Thymus (tissue), 11 donors: Measurements from ENCODE around the gene ARHGAP40. TPM values are rescaled to one million over a fixed set of nuclear protein-coding genes. Genes with fewer than 3 reads are reported as not detected.

Source experiments
- DNase-seq, 9 donors: peaks; one replicate each; pipeline ENCODE4 v3.0.0-alpha.2; 2013; ENCODE audit warnings: low spot score in 9 of 9, low read depth in 6 of 9, missing footprints in 1 of 9
- H3K27ac ChIP-seq, 2 donors: one replicate each; pipeline ENCODE4 v1.5.1; 2013; ENCODE audit warnings: control low read depth in 1 of 2, low read depth in 1 of 2, low read length in 1 of 2, mild to moderate bottlenecking in 1 of 2, moderate library complexity in 1 of 2
- H3K27me3 ChIP-seq, 2 donors: one replicate each; pipeline ENCODE4 v1.5.1; 2013; ENCODE audit warnings: low read length in 1 of 2; ENCODE audit not compliant: control insufficient read depth in 2 of 2, insufficient read depth in 1 of 2
- H3K36me3 ChIP-seq, 2 donors: one replicate each; pipeline ENCODE4 v1.5.1; 2013; ENCODE audit warnings: low read length in 1 of 2, mild to moderate bottlenecking in 1 of 2, moderate library complexity in 1 of 2; ENCODE audit not compliant: control insufficient read depth in 2 of 2, insufficient read depth in 2 of 2
- H3K4me1 ChIP-seq, 2 donors: one replicate each; pipeline ENCODE4 v1.5.1; 2013; ENCODE audit warnings: low read length in 2 of 2; ENCODE audit not compliant: control insufficient read depth in 2 of 2, insufficient read depth in 2 of 2
- H3K4me3 ChIP-seq, 2 donors: one replicate each; pipeline ENCODE4 v1.5.1; 2013; ENCODE audit warnings: low read length in 2 of 2, control low read depth in 1 of 2, mild to moderate bottlenecking in 1 of 2
- H3K9me3 ChIP-seq, 2 donors: one replicate each; pipeline ENCODE4 v1.5.1; 2013; ENCODE audit warnings: low read length in 1 of 2, mild to moderate bottlenecking in 1 of 2; ENCODE audit not compliant: control insufficient read depth in 2 of 2, insufficient read depth in 1 of 2
- WGBS: extraction: QIAGEN DNeasy Blood & Tissue Kit; methylation state at CpG from one replicate; pipeline ENCODE4 v1.1.7; 2013; 5-methylcytosine and 5-hydroxymethylcytosine counted together
- polyA plus RNA-seq: library from polyadenylated mRNA; stranded (reverse); fragments of 200-250 nt; gene quantifications from one replicate; pipeline ENCODE4 v1.2.3, GENCODE V29; 2013
- total RNA-seq: library from RNA; stranded (reverse); fragments of 120-200 nt; gene quantifications from one replicate; pipeline ENCODE4 v1.2.4, GENCODE V29; 2013
- donor health status: healthy.

ARHGAP40 gene
- total and polyA plus RNA-seq, 2 donors: 1.8 TPM; not detected in 1

DNA sequence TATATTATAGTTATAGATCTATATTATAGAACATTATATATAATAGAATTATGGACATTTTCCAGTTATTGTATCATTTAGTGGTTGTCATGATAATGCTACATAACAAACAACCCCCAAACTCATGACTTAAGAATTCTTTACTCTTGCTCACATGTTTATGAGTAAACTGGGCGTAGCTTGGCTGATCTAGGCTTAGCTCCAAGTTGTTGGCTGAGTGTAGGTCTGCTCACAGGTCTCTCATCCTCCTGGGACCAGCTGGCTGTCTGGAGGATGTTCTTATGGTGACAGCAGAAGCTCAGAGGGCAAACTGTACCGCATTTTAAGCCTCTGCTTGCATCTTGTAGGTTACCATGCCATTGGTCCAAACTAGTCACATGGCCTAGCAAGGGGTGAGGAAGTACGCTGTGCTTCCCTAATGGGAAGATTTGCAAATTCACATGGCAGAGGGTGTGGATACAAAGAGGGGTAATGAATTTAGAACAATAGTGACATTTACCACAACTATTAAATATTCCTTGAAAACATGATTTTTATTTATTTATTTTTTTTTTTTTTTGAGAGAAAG is 34.2 kb downstream of the ARHGAP40 start:
- Histone ChIP-seq H3K36me3 (no peaks in the 10 kb centered on the region), H3K27ac (no peak overlapping the region), H3K4me1 (no peaks in the 10 kb centered on the region), H3K4me3 (no peak overlapping the region), H3K27me3 (peaks cover 0 to 8% of the 10 kb centered on the region in 2 donors), H3K9me3 (no peaks in the 10 kb centered on the region)
- peak in 1 of 9 donors; percentile 4 for DNase-seq
- 67% methylated on average over 3 of the region's 3 CpGs for WGBS

DNA sequence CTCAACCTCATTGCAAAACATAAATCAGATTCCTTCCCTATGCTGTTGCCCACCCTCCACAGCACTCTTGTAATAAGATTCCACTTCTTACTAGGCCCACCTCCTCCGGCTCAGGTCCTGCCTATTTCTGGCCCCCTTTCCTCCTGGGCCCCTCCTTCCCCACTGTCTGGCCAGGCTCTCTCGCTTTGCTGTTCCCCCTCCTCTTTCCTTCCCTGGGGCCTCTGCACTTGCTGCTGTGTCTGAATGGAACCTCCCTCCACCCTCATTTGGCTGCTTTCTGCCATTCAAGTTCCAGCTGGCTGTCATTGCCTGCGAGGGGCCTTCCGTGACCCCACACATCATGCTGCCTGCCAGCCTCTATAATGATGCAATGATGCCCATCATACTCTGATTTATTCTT is 38.9 kb downstream of the ARHGAP40 start:
- H3K27ac ChIP-seq: no peak overlapping the region
- no peaks in the 10 kb centered on the region for H3K9me3 ChIP-seq
- no peak for DNase-seq
- H3K36me3 ChIP-seq: no peaks in the 10 kb centered on the region
- no peaks in the 10 kb centered on the region for H3K4me1 ChIP-seq
- peaks cover 2 to 26% of the 10 kb centered on the region in 2 donors for H3K27me3 ChIP-seq
- 71% methylated on average over 4 of the region's 4 CpGs for WGBS
- H3K4me3 ChIP-seq: no peak overlapping the region

DNA sequence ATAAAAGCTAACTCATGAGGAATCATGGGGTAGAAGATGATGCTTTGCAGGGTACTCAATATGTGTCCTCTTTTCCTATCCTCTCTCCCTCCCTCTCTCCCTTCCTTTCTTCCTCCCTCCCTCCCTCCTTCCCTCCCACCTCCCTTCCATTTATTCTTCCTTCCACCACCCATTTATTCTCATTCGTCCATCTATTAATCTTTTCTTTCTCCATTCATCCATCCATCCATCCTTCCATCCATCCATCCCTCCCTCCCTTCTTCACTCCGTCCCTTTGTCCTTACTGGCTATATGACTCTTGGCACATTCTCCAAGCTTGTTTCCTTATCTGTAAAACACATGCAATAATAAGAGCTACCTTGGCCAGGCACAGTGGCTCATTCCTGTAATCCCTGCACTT is 40.9 kb downstream of the ARHGAP40 start:
- Histone ChIP-seq H3K36me3 (no peaks in the 10 kb centered on the region), H3K4me3 (no peak overlapping the region), H3K9me3 (no peaks in the 10 kb centered on the region), H3K4me1 (peaks cover 0 to 6% of the 10 kb centered on the region in 2 donors), H3K27me3 (peaks cover 6 to 42% of the 10 kb centered on the region in 2 donors), H3K27ac (no peak overlapping the region)
- 90% methylated on average over 2 of the region's 2 CpGs for WGBS
- DNase-seq: no peak

DNA sequence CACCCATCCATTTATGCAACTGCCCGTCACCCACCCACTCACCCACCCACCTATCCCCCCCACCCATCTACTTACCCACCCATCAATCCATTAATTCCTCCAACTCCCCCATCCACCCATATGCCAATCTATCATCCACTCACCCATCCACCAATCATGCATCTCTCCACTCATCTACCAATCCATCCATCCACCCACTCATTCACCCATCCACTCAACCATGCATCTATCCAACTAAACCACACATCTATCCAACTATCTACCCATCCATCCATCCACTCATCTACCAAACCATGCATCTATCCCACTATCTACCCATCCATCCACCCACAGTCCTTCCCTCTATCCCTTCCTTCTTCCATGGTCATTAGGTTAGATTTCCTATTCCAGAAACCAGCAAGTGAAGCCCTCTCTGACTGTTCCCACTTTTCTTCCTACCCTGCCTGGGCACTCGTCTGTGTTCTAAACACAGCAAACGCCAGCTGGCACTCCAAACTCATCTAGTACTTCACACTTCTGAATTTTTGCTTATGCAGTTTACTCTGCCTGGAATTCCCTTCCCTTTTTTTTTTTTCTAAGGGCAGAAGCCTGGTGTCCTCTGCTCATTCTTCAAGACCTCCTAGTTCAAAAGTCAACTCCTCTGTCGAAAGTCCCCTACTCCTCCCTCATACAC is 43.1 kb downstream of the ARHGAP40 start:
- Histone ChIP-seq H3K27ac (no peak overlapping the region), H3K4me3 (no peak overlapping the region), H3K36me3 (no peaks in the 10 kb centered on the region), H3K9me3 (no peaks in the 10 kb centered on the region), H3K27me3 (peaks cover 6 to 55% of the 10 kb centered on the region in 2 donors), H3K4me1 (peaks cover 0 to 6% of the 10 kb centered on the region in 2 donors)
- WGBS: 74% methylated on average over 4 of the region's 4 CpGs
- DNase-seq: no peak

DNA sequence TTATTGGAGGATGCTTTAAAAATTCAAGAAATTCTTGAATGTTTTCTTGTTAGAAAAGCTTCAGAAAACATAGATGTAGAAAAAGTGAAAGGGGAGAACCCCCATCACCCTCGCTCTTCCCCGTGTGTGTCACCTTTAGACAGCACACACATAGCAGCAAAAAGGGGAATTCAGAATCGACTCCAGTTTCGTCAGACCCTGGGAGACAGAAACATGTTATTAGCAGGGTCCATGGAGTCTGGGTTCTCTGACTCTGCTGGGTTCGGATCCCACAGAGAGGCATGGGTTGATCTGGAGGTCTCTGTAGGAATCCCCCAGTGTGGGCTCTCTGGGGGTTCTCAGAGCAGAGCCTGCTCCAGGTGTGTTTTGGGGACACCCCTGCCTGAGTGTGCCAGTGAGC is 43.7 kb downstream of the ARHGAP40 start:
- no peak for DNase-seq
- Histone ChIP-seq H3K27ac (no peak overlapping the region), H3K9me3 (no peaks in the 10 kb centered on the region), H3K4me3 (no peak overlapping the region), H3K4me1 (peaks cover 0 to 6% of the 10 kb centered on the region in 2 donors), H3K36me3 (no peaks in the 10 kb centered on the region), H3K27me3 (peaks cover 6 to 53% of the 10 kb centered on the region in 2 donors)
- 51% methylated on average over 5 of the region's 5 CpGs for WGBS

DNA sequence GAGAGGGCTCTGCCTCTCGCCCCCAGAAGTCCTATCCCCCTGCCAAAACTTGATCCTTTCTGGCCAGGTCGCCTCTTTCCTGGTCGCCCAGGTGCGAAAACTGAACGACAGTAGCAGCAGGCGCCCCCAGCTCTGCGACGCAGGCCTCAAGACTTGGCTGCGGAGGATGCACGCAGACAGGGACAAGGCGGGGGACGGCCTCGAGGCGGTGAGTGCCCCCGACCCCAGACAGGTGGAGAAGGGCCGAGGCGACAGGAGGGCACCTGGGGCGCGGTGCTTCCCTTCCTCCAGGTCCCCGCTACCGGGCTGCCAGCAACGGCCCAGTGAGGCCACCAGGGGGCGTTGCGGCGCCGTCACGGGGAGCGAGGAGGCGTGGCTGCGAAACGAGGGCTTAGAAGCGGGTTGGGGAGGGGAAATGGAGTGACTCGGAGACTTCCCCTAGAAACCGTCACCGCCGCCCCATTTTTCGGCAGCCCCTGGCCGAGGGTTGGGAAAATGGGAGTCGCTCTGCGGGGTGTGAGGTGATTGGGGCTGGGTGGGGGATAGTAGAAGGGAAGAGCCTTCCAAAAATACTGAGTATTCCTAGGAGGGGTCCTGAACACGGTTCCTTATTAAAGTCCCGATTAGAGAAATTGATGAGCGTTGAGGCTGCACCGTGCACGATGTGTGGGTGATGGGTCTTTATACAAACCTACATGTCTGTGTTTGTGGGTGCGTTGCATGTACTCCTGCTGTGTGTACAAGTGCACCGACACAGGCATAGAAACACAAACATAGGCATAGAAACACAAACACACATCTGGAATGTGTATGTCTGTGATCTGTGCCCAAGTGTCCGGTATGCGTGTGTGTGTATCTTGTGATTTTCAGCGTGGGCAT is 44.6 kb downstream of the ARHGAP40 start:
- Histone ChIP-seq H3K4me3 (peak overlapping the region in 1 of 2 donors; percentile 8), H3K36me3 (no peaks in the 10 kb centered on the region), H3K9me3 (no peaks in the 10 kb centered on the region), H3K27me3 (peaks cover 6 to 51% of the 10 kb centered on the region in 2 donors), H3K27ac (no peak overlapping the region), H3K4me1 (peaks cover 0 to 6% of the 10 kb centered on the region in 2 donors)
- peak; percentile 33 to 88 (median 74) for DNase-seq
- 8% methylated on average over 50 of the region's 50 CpGs for WGBS

DNA sequence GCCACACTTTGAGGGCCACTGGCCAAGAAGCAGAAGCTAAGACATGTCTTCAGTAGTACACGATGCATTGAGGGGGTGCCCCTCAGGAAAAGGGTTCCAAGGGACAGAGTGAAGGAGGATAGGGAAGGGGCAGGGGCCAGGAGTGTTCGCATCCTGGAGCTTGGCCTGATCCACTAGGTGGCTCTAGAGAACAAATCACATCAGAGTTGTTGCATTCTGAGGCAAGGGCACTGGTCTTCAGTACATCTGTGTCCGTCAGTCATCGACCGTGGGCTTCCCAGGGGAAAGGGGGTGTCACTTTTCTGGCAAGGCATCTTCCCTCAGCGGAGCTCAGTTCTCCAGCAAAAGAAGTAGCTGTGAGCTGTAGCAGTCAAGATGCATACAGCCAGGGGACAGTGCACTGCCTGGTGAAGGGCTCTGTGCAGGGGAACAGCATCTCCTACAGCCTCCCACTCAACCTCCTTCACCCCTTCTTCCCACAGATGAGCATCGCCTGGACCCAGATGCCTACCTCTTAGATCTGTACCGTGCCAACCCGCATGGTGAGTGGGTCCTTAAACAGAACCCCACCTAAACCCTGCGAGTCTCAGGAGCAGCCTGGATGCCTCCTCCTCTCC is 47.8 kb downstream of the ARHGAP40 start:
- H3K9me3 ChIP-seq: no peaks in the 10 kb centered on the region
- 39% methylated on average over 10 of the region's 10 CpGs for WGBS
- H3K27ac ChIP-seq: no peak overlapping the region
- H3K27me3 ChIP-seq: peaks cover 6 to 40% of the 10 kb centered on the region in 2 donors
- H3K4me3 ChIP-seq: no peak overlapping the region
- no peaks in the 10 kb centered on the region for H3K36me3 ChIP-seq
- H3K4me1 ChIP-seq: peaks cover 0 to 6% of the 10 kb centered on the region in 2 donors
- DNase-seq: peak in 2 of 9 donors; percentile 9

DNA sequence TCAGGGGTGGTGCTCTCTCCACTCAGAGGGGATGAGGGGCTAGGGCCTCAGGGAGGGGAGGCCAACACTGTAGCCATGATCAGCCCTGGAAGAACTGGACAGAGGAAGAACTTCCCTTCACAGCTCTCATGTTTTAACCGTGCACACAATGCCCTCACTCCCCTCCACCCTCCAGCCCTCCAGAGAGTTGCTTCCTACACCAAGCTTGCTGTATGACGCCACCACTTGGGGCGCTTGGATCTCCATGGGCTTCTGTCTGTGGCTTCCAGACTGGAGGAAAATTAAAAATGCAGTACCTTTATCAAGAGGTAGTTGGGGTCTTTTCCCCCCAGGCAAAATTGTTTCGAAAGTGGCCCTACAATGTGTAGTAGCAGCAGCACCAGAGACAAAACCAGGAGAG is 48.4 kb downstream of the ARHGAP40 start:
- H3K9me3 ChIP-seq: no peaks in the 10 kb centered on the region
- H3K27me3 ChIP-seq: peaks cover 6 to 38% of the 10 kb centered on the region in 2 donors
- H3K4me1 ChIP-seq: peaks cover 0 to 6% of the 10 kb centered on the region in 2 donors
- no peak overlapping the region for H3K27ac ChIP-seq
- no peaks in the 10 kb centered on the region for H3K36me3 ChIP-seq
- no peak overlapping the region for H3K4me3 ChIP-seq
- no peak for DNase-seq
- WGBS: 46% methylated on average over 4 of the region's 4 CpGs
